Activated CD8-positive, alpha-beta memory T cell treated with anti-CD3 and anti-CD28 coated beads, Interleukin-2, amount 50 U/mL, for 4 hours (primary cell): ENCODE measurements around the gene PARP11.

ENCODE experiments used
- DNase-seq: peaks from one replicate; pipeline ENCODE4 v3.0.0-alpha.2; 2020

The PARP11 gene, protein sequence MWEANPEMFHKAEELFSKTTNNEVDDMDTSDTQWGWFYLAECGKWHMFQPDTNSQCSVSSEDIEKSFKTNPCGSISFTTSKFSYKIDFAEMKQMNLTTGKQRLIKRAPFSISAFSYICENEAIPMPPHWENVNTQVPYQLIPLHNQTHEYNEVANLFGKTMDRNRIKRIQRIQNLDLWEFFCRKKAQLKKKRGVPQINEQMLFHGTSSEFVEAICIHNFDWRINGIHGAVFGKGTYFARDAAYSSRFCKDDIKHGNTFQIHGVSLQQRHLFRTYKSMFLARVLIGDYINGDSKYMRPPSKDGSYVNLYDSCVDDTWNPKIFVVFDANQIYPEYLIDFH

DNA sequence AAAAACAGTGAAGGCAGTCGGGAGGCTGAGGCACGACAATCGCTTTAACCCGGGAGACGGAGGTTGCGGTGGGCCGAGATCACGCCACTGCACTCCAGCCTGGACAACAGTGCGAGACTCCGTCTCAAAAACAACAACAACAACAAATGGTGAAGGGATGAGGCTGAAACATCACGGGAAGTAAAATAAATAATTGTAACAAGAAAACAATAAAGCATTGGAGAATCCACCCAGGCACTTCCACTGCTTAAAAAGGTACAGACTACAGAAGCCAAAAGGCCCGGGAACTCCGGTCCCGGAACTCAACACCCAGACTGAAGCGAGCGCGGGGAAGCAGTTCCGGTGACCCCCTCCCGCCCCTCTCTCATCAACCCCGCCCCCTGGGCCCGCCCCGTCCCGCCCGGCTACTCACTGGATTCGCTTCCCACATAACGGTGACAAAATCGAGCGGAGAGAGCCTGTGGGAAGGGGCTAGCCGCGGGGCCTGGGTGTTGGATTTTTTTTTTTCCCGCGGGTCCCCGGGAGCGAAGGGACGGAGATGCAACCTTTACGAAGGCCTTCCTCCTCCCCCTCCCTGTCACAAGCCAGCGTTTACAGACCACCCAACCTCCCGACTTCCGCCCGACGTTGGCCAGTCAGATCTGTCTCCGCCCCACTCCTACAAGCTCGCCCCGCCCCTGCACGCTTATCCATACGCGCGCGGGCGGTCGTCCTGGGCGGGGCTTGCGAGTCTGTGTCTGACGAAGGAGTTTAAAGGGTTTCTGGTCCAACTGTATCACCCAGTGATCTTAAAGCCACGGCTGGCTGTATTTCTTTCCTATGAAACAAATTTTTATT is at the start of gene PARP11:
Gene PARP11 (minus strand): TSS at position 600 of the 837 bp plus-strand sequence. CDS start 170 bp downstream, at position 430.
- DNase-seq = peak; percentile 97

DNA sequence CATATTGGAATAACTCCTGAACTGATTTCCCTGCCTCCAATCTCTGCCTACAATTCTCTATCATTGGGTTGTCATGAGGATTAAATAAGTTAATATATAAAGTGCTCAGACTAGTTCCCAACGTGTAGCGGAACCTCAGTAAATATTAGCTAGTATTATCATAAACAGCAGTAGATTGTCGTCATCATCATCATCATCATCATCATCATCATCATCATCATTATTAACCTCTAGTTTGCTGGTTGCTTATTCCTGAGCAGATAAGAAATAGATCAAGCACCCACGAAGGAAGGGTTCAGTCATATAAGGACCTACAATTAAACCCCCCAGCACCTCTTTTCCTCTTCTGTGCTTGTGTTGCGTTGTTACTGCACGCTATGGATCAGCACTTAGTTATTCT is 48.8 kb upstream of the PARP11 start:
- no peak for DNase-seq

DNA sequence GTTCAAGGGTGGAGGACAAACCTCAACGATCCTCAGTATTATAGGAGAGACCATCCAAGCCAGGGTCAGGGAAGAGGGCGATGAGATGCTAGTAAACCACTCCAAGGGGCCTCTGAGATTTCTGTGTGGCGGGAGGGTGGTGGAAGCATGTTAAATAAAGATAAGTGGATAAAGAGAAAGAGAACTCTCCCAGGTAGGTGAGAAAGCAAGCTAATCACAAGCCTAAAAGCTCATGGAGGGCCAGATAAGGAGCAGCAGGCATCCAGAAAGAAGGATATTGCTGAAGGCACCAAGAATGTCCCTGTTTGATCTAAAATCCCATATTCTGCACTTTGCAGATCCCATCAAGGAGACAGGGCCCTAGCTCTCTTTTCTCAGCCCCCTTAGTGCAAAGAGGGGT is 48.3 kb upstream of the PARP11 start:
- DNase-seq = no peak

DNA sequence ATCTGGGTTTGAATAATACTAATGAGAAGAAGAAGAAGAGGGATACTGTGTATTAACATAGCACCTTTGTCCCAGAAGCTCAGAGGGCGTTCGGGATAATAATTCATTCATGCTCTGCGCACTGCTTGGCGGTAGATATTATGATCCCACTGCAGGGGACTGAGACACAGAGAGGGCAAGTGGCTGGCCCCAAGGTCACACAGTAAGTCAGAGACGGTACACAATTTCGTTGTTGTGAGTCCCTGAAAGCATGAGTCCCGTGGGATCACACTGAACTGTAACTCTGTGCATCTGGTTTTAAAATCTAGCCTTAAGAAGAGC is 47.9 kb upstream of the PARP11 start:
- no peak for DNase-seq

GRCh38 chr12:3920351-3921150 is 47.4 kb upstream of the PARP11 start:
- no peak for DNase-seq

DNA sequence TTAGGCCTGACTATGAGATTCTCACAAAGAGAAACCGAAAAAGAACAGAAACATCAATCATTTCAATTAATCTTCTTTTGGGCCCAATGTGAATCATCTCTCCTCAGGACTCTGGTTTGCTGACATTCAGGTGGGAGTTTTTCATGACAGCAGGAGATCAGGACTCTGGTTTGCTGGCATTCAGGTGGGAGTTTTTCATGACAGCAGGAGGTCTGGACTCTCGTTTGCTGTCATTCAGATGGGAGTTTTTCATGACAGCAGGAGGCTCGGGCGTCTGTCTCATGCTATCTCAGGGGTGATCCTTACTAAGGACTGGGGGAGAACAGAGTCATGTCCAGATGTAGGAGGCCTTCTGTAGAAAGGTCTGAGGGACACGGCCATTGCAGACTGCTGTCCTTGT is 40.1 kb upstream of the PARP11 start:
- DNase-seq = no peak

GRCh38 chr12:3912863-3913262 is 39.7 kb upstream of the PARP11 start:
- no peak for DNase-seq

- DNase-seq = no peak
Measured at GRCh38 chr12:3911409-3911808, 38.2 kb upstream of the PARP11 start.

DNA sequence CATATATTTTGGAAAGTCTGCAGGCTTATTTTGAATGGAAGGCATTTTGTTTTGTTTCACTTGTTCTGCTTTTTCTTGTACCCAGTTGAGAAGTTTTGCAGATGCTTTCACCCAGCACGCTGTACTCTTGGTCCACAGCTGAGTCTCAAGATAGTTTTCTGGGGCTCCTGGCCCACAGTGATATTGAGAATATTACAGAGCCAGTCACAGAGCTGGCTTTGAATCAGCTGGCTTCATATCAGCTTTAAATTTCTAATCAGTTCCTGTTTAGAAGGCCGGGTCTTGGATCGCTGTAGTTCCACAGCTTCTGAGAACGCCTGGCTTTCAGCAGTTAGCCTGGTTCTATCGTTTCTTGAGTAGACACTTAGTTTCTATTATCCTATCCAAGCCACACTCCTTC is 32.5 kb upstream of the PARP11 start:
- DNase-seq = no peak

DNA sequence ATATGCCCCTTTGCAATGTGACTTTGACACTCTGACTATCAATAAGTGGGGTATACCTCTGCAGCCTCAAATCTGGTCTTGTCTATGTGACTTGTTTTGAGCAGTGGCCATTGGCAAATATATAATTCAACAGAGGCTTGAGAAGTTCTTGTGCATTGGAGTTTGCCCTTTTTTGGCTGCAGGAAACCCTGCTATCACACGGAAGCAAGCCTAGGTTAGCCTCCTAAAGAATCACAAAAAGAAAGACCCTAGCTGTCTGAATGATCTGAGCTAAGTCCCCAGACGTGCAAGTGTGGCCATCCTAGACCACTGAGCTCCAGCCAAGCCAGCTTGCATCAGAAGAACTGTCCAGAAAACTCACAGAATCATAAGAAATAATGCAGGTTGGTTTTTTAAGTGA is 31.8 kb upstream of the PARP11 start:
- DNase-seq = no peak

- DNase-seq = no peak
Measured at GRCh38 chr12:3902921-3903320, 29.7 kb upstream of the PARP11 start.

DNA sequence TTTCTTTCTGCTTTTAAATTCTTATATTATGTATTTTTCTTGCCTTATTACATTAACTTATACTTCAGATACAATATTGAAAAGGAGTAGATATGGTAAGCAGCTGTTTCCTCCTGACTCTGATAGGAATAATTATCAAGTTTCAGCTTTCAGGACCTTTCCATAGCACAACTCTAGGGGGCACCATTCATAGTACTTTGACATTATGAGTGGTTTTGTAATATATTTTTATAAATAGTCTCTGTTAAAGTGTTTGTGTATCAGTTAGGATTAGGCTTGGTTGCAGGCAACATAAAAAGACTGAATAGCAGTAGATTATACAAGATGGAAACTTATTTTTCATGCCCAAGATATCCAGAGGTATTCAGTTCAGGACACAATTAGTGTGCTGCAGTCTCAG is 27.9 kb upstream of the PARP11 start:
- DNase-seq = no peak

DNA sequence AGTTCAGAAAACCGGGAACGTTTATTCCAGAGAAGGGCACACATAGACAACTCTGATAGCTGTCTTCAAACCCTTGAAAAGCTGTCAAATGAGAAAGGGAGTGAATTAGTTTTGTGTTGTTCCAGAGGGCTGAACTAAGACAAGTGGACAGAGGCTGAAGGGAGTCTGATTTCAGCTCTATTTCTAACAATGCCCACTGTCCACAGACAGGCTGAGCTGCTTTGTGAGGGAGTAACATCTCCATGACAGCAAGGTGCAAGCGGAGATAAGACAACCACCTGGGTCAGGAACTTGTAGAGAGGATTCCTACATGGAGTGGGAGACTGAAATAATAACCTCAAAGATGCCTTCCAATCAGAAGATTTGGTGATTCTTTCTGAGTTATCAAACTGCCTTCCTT is 25.6 kb upstream of the PARP11 start:
- no peak for DNase-seq

DNA sequence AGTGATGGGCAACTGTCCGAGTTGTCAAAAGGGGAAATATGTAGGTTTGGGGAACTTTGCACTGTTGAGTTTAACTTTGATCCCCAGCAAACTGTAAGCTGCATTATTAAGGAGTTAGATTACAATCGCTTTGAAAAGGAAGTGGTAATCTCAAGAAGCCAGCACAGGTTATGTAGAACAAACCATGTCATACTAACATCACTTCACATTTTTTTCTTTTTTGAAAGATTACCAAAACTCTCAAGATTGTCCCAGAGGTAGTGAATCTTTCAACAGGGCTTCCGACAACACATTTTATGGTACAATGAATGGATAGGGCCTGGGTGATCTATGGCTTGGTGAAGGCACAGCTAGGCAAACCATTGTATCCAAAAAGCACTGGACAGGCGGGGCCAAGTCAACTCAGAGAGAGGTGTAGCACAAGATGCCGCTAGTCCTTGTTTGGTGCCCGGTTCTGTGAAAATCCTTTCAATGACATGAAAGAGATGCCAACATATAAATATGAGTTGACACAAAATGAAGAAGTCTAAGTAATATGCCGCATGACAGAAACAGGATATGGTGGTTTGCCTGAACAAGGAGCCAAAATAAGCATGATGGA is 24.3 kb upstream of the PARP11 start:
- DNase-seq = no peak

- DNase-seq = no peak
Measured at GRCh38 chr12:3896801-3897351, 23.7 kb upstream of the PARP11 start.

- DNase-seq = no peak
Measured at GRCh38 chr12:3896356-3896755, 23.2 kb upstream of the PARP11 start.

- no peak for DNase-seq
Measured at GRCh38 chr12:3892631-3893030, 19.4 kb upstream of the PARP11 start.

DNA sequence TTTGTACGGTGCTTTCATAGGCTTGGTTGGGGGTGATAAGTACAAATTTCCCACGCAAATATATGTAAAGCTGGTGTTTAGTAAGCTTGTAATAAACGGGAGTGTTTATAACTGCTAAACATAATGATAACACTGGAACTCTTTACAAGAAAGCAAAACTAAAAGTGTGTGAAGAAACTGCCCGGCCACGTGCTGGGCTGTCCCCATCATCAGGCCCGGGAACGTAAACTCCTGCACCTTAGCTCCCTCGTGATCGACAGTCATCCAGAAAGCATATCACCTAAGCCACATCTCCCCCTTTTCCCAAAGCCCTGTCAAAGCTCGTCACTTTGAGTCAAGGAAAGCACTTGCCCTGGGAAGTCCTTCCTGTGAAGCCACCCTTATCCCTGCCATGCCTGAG is 18.0 kb upstream of the PARP11 start:
- no peak for DNase-seq

GRCh38 chr12:3888659-3889058 is 15.5 kb upstream of the PARP11 start:
- DNase-seq = no peak

DNA sequence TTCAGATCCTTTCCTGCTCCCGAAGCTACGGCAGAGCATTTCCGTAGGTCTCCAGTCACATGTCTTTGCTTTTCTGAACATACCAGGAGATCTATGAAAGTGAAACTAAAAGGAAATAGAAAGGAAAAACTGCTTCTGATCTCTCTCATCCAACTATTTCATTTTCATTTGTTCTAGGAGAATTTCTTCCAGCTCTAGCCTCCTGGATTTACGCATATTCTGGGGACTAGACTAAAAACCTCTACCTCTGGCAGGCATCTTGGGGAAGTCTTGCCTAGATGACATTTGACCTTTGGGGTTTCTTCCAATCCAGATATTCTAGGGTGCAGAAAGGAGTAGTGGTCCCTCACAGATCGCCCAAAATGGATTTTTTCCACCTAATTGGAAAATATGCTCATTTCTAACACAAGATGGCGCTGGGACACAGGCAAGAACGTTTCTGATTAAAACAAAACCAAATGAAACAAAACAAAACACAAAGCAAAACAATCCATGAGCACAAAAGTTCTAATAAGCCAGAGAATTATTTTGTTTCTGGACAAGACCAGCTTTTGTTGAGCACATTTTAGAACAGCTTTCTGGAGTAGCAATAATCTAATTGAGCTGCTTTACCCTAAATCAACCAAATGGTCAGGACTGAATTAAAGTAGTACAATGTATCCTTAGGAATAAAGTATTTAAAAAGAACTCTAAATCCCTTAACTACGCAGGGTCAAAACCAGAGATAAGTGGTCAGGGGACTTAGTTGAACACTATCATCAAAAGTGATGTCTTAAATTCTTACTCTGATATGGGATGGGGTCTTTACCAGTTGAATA is 12.3 kb upstream of the PARP11 start:
- DNase-seq = peak; percentile 33

- no peak for DNase-seq
Measured at GRCh38 chr12:3884671-3885070, 11.5 kb upstream of the PARP11 start.
